ENCODE measurements around the gene CYP51A1.
"Not testable (repeated sequence)": the region's sequence is repeated elsewhere in the genome, so short reads cannot be mapped to it uniquely, and the experiment has no call there.

CYP51A1 gene
- long read RNA-seq, transcript CYP51A1-201 (10 exons, 3,210 nt), result major isoform, 247 of 269 reads
- long read RNA-seq, partial matches to known transcripts, result 8 of 269 reads
- long read RNA-seq, other reads (novel, unspliced or antisense), result 9 of 269 reads

DNA sequence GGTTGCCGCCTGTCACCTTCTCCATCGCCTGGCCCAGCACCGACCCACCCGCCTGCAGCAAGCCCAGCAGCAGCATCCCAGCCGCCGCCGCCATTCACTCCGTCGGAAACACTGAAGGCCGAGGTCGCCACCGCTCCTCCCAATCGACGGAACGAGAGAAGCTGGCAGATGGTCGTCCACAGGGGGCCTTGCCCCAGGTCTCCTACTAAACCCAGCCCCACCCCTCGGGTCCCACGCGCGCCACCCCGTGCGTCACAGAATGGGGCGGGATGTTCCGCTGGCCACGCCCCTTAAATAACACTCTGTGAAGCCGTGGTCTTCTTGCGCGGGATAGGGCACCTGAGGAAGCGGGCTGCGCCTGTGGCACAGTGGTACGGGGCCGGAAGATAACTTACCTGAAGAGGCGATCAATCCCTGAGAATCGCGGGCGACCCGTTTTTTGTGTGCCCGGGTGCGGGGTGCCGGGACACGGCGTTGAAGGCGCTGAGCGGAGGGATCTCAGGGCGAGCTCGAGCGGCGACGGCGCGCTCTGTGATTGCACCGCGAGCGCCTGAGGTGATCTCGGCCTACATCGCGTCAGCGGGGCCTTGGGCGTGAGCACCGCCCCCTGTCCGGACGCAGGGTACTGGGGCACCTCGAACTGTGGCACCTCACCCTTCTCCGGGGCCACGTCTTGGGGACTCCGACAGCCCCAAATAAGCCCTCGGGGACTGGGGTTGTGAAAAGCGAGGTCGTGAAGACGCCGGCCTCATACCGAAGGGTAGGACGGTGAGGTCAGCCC lies at the start of gene CYP51A1:
Gene CYP51A1, minus strand, starts transcription at position 207 of the 781 bp plus-strand sequence. Its CDS starts 113 bp downstream, at position 94.
- peak; percentile 70 to 89 for DNase-seq (ENCODE audit: low read depth in 1 of 2, low spot score in 1 of 2)
- H3K4me3 ChIP-seq (replicated peaks; ENCODE audit: insufficient read depth, low read length), result peak within 1 kb of the TSS; percentile 93
- no peaks in the 10 kb centered on the region for H3K27me3 ChIP-seq (ENCODE audit: insufficient read depth, poor library complexity, severe bottlenecking)
- TF ChIP-seq, protein P1, sequence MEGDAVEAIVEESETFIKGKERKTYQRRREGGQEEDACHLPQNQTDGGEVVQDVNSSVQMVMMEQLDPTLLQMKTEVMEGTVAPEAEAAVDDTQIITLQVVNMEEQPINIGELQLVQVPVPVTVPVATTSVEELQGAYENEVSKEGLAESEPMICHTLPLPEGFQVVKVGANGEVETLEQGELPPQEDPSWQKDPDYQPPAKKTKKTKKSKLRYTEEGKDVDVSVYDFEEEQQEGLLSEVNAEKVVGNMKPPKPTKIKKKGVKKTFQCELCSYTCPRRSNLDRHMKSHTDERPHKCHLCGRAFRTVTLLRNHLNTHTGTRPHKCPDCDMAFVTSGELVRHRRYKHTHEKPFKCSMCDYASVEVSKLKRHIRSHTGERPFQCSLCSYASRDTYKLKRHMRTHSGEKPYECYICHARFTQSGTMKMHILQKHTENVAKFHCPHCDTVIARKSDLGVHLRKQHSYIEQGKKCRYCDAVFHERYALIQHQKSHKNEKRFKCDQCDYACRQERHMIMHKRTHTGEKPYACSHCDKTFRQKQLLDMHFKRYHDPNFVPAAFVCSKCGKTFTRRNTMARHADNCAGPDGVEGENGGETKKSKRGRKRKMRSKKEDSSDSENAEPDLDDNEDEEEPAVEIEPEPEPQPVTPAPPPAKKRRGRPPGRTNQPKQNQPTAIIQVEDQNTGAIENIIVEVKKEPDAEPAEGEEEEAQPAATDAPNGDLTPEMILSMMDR (IDR thresholded peaks at IDR 0.05; ENCODE audit: insufficient read depth, low read length), result no peak
- TF ChIP-seq POLR2AphosphoS5 (IDR thresholded peaks at IDR 0.05; ENCODE audit: low read depth), result peak; percentile 49
- TF ChIP-seq, protein P2, sequence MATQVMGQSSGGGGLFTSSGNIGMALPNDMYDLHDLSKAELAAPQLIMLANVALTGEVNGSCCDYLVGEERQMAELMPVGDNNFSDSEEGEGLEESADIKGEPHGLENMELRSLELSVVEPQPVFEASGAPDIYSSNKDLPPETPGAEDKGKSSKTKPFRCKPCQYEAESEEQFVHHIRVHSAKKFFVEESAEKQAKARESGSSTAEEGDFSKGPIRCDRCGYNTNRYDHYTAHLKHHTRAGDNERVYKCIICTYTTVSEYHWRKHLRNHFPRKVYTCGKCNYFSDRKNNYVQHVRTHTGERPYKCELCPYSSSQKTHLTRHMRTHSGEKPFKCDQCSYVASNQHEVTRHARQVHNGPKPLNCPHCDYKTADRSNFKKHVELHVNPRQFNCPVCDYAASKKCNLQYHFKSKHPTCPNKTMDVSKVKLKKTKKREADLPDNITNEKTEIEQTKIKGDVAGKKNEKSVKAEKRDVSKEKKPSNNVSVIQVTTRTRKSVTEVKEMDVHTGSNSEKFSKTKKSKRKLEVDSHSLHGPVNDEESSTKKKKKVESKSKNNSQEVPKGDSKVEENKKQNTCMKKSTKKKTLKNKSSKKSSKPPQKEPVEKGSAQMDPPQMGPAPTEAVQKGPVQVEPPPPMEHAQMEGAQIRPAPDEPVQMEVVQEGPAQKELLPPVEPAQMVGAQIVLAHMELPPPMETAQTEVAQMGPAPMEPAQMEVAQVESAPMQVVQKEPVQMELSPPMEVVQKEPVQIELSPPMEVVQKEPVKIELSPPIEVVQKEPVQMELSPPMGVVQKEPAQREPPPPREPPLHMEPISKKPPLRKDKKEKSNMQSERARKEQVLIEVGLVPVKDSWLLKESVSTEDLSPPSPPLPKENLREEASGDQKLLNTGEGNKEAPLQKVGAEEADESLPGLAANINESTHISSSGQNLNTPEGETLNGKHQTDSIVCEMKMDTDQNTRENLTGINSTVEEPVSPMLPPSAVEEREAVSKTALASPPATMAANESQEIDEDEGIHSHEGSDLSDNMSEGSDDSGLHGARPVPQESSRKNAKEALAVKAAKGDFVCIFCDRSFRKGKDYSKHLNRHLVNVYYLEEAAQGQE (IDR thresholded peaks at IDR 0.05; ENCODE audit: insufficient replicate concordance, low read depth), result peak; percentile 45
- peak within 1 kb of the TSS; percentile 92 for H3K27ac ChIP-seq (replicated peaks)

DNA sequence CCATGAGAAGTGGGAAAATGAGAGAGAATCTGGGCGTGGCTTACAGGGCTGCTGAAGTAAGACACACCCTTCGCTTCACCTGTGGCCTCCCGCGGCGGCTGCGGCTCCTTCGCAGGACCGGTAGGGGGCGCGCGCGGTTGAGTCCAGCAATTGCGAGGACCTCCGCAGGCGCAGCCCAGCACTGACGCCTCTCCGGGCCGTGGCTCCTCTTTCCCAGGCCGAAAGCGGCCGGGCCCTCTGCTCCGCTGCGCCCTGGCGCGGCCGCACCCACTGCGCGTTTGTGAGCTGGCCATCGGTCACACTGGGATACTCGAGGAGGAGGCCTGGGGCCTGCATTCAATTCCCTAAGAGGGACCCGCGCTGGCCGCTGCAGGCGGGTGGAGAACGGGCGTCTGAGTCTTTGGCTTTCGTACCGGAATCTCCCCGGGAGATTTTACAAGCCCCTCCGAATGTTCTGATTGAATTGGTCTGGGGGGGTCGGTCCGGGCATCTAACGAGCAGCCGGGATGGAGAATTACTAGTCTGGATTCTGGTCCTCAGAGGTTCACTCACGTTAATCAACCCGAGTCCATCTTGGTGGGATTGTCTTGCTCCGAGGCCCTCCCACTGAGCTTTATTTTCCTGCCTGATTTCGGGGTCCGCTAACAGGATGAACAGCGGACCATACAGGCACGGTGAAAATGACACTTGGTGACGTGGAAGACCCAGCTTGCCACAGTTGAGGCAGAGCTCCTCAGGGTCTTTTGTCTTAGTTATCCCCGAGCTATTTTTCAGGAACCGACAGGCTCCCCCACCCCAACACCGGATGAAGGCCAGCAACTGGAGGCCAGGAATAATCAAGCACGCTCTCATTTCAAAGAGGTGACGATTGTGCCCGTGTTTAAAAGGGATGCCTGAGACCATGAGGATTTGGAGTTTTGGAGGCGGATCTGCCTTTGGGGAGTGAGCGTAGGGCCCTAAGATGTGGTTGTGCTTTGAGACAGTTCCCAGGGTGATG lies 44.9 kb upstream of the CYP51A1 start, which contains the start of gene LRRD1:
Gene LRRD1, minus strand, starts transcription at position 215 of the 997 bp plus-strand sequence. CDS start 13,940 bp downstream, outside the sequence.
- Histone ChIP-seq H3K27me3 (ENCODE audit: insufficient read depth, poor library complexity, severe bottlenecking) (no peaks in the 10 kb centered on the region), H3K4me3 (replicated peaks; ENCODE audit: insufficient read depth, low read length) (peak within 1 kb of the TSS; percentile 42), H3K27ac (replicated peaks) (no peak within 1 kb of the TSS)
- TF ChIP-seq POLR2AphosphoS5 (IDR thresholded peaks at IDR 0.05; ENCODE audit: low read depth), result no peak
- TF ChIP-seq, protein P2 (IDR thresholded peaks at IDR 0.05; ENCODE audit: insufficient replicate concordance, low read depth), result no peak
- TF ChIP-seq GABPA (IDR thresholded peaks at IDR 0.05; ENCODE audit: low read depth), result no peak
- TF ChIP-seq, protein P1 (IDR thresholded peaks at IDR 0.05; ENCODE audit: insufficient read depth, low read length), result peak; percentile 77
- TF ChIP-seq SPI1 (IDR thresholded peaks at IDR 0.05; ENCODE audit: borderline replicate concordance, low read depth), result no peak
- peak; percentile 55 to 85 for DNase-seq (ENCODE audit: low read depth in 1 of 2, low spot score in 1 of 2)

DNA sequence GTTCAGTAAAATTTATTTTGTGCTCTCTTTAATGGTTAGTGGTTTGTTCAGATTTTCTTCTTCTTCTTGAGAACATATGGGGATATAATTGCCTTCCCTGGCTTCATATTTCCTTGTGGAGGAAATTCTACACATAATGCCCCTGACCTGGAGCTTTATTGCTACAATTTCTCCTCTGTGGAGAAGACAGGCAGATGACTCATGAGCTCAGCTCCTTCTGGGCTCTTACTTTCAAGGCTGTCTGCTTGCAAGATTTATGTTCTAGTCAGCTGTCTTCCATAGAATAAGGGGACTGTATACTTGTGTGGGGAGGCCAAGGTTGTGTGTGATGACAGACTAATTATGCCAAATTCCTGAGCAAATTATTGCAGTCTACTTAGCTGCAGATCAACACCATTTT lies 43.1 kb upstream of the CYP51A1 start:
- no peaks in the 10 kb centered on the region for H3K27me3 ChIP-seq (ENCODE audit: insufficient read depth, poor library complexity, severe bottlenecking)
- H3K27ac ChIP-seq (replicated peaks), result no peak overlapping the region
- H3K4me3 ChIP-seq (replicated peaks; ENCODE audit: insufficient read depth, low read length), result no peak overlapping the region
- TF ChIP-seq, protein P2 (IDR thresholded peaks at IDR 0.05; ENCODE audit: insufficient replicate concordance, low read depth), result no peak
- no peak for TF ChIP-seq POLR2AphosphoS5 (IDR thresholded peaks at IDR 0.05; ENCODE audit: low read depth)
- TF ChIP-seq, protein P1 (IDR thresholded peaks at IDR 0.05; ENCODE audit: insufficient read depth, low read length), result no peak
- TF ChIP-seq SPI1 (IDR thresholded peaks at IDR 0.05; ENCODE audit: borderline replicate concordance, low read depth), result no peak
- no peak for TF ChIP-seq GABPA (IDR thresholded peaks at IDR 0.05; ENCODE audit: low read depth)
- DNase-seq (ENCODE audit: low read depth in 1 of 2, low spot score in 1 of 2), result no peak

DNA sequence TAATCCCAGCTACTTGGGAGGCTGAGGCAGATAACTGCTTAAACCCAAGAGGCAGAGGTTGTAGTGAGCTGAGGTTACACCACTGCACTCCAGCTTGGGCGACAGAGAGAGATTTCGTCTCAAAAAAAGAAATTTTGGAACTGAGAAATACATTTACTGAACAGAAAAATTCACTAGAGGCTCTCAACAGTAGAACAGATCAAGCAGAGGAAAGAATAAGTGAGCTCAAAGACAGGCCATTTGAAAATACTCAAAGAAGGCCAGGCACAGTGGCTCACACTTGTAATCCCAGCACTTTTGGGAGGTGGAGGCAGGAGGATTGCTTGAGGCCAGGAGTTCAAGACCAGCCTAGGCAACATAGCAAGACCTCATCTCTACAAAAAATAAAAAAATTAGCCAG lies 35.3 kb upstream of the CYP51A1 start:
- H3K27me3 ChIP-seq (ENCODE audit: insufficient read depth, poor library complexity, severe bottlenecking); H3K4me3 ChIP-seq (replicated peaks; ENCODE audit: insufficient read depth, low read length); H3K27ac ChIP-seq (replicated peaks); DNase-seq (ENCODE audit: low read depth in 1 of 2, low spot score in 1 of 2): not testable (repeated sequence)
